DOHH2 (cell line): ENCODE data around the gene SPATA13.

Experiments
- CTCF ChIP-seq: fragments of 200-600 bp; sonication (generic); IDR thresholded peaks from one replicate; pipeline ENCODE4 v1.5.1; 2014; ENCODE audit warnings: antibody characterized with exemption, mild to moderate bottlenecking, low read depth, low read length; ENCODE audit not compliant: poor library complexity, severe bottlenecking
- EZH2phosphoT487 ChIP-seq: fragments of 200-600 bp; sonication (generic); IDR thresholded peaks from 2 replicates; pipeline ENCODE4 v1.6.1; 2017; ENCODE audit warnings: borderline replicate concordance, mild to moderate bottlenecking, antibody characterized with exemption, low read length, moderate library complexity, mixed read lengths

GRCh38 chr13:24112791-24113190 is 47.7 kb upstream of the SPATA13 start:
- no peak for TF ChIP-seq CTCF
- TF ChIP-seq EZH2phosphoT487: no peak
